Measurements from ENCODE around the gene PLTP. TPM values are rescaled to one million over a fixed set of nuclear protein-coding genes. Genes with fewer than 3 reads are reported as not detected.
A peak's percentile ranks its signal among the peaks of the same experiment; 100 is the strongest.

The PLTP gene
- total and polyA plus RNA-seq, 4 donors = 26.9 to 125 (median 80.7) TPM

DNA sequence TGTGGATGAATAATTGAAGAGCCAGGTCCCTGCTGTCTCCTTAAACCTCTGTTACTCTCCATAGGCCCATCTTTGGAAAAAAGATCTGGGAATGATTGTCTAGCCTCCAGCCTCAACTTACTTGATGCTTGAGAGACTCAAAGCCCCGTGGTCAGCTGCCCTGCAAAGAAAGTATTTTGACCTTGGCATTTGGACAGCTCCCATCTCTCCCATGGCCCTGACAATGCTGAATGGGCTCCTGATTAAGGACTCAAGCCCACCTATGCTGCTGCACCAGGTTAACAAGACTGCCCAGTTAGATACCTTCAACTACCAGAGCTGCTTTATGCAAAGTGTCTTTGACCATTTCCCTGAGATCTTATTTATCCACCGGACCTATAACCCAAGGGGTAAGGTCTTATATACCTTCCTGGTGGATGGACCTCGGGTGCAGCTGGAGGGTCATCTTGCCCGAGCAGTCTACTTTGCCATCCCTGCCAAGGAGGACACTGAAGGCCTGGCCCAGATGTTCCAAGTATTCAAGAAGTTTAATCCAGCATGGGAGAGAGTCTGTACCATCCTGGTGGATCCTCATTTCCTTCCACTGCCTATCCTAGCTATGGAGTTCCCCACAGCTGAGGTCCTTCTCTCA, 29.4 kb downstream of the PLTP start:
- TF ChIP-seq, protein P1, sequence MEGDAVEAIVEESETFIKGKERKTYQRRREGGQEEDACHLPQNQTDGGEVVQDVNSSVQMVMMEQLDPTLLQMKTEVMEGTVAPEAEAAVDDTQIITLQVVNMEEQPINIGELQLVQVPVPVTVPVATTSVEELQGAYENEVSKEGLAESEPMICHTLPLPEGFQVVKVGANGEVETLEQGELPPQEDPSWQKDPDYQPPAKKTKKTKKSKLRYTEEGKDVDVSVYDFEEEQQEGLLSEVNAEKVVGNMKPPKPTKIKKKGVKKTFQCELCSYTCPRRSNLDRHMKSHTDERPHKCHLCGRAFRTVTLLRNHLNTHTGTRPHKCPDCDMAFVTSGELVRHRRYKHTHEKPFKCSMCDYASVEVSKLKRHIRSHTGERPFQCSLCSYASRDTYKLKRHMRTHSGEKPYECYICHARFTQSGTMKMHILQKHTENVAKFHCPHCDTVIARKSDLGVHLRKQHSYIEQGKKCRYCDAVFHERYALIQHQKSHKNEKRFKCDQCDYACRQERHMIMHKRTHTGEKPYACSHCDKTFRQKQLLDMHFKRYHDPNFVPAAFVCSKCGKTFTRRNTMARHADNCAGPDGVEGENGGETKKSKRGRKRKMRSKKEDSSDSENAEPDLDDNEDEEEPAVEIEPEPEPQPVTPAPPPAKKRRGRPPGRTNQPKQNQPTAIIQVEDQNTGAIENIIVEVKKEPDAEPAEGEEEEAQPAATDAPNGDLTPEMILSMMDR (IDR thresholded peaks at IDR 0.05; ENCODE audit: control extremely low read depth, extremely low read depth) = no peak
- peaks cover 16 to 30% (median 16%) of the 10 kb centered on the region in 4 donors for H3K36me3 ChIP-seq (ENCODE audit: control insufficient read depth in 4 of 4, insufficient read depth in 4 of 4, low read length in 4 of 4)
- H3K4me1 ChIP-seq (ENCODE audit: control insufficient read depth in 5 of 5, insufficient read depth in 5 of 5, low read length in 5 of 5) = peaks cover 0 to 6% (median 0%) of the 10 kb centered on the region in 5 donors
- DNase-seq (no peak), ATAC-seq (ENCODE audit: insufficient read depth, low FRiP score) (no peak)
- no peak overlapping the region for H3K4me3 ChIP-seq
- H3K9ac ChIP-seq (ENCODE audit: insufficient read depth in 1 of 2, low read length in 2 of 2) = no peak overlapping the region
- 88 to 91% methylated on average over 4 of the region's 4 CpGs for WGBS, 2 donors
- H3K27me3 ChIP-seq (ENCODE audit: control insufficient read depth in 3 of 3, insufficient read depth in 3 of 3, low read length in 2 of 3) = no peaks in the 10 kb centered on the region
- H3K27ac ChIP-seq (ENCODE audit: low read depth in 1 of 2, low read length in 1 of 2) = no peak overlapping the region
- no peaks in the 10 kb centered on the region for H3K9me3 ChIP-seq (ENCODE audit: control insufficient read depth in 4 of 4, insufficient read depth in 3 of 4, low read length in 3 of 4)

DNA sequence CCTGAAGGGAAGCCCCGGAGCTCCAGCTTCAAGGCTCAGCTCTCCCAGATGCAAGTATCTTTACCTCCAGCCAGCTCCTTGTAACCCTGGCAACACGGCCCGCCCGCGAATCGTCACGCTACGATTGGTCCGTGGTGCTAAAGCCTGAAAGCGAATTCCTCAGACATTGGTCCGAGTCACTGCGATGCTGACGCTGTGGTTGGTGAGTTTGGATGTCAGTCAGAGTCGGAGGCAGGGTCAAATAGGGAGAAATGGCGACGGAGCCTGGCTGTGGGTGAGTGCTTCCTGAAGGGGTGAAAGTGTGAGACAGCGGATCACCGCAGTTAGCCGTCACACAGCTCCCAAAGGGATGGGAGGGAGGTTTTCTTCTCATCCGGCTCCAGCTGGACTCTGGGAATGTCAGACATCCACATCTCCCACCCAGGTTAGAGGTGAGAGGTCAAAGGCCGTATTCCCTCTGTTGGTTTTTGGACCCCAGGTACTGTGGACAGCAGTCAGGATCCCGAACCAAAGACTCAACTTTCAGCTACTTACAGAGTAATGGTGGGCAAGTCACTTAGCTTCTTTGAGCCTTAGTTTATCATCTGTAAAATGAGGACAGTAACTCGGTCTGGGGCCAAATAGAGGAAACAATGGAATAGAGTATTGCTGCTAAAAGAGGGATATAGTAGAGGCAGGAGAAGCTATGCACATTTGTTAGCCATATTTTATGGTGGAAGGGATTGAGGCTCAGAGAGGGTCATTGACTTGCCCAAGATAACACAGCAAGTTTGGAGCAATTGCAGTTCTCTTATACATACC, 30.8 kb downstream of the PLTP start, which contains the start of gene ZSWIM1:
TSS of gene ZSWIM1 (plus strand) at position 240 of the 801 bp plus-strand sequence. CDS start 1,366 bp downstream, outside the sequence.
- 1% methylated on average over 23 of the region's 23 CpGs for whole genome bisulfite sequencing, 2 donors
- DNase-seq (peak; percentile 99 to 100 (median 100)), ATAC-seq (ENCODE audit: insufficient read depth, low FRiP score) (peak; percentile 93)
- Histone ChIP-seq H3K27ac (ENCODE audit: low read depth in 1 of 2, low read length in 1 of 2) (peak within 1 kb of the TSS; percentile 47 to 90), H3K36me3 (ENCODE audit: control insufficient read depth in 4 of 4, insufficient read depth in 4 of 4, low read length in 4 of 4) (peaks cover 16 to 25% (median 23%) of the 10 kb centered on the region in 4 donors), H3K9me3 (ENCODE audit: control insufficient read depth in 4 of 4, insufficient read depth in 3 of 4, low read length in 3 of 4) (no peaks in the 10 kb centered on the region), H3K9ac (ENCODE audit: insufficient read depth in 1 of 2, low read length in 2 of 2) (peak within 1 kb of the TSS; percentile 64 to 99), H3K4me1 (ENCODE audit: control insufficient read depth in 5 of 5, insufficient read depth in 5 of 5, low read length in 5 of 5) (peaks cover 0 to 6% (median 0%) of the 10 kb centered on the region in 5 donors), H3K4me3 (peak within 1 kb of the TSS; percentile 70), H3K27me3 (ENCODE audit: control insufficient read depth in 3 of 3, insufficient read depth in 3 of 3, low read length in 2 of 3) (no peaks in the 10 kb centered on the region)
- TF ChIP-seq, protein P1 (IDR thresholded peaks at IDR 0.05; ENCODE audit: control extremely low read depth, extremely low read depth) = no peak

DNA sequence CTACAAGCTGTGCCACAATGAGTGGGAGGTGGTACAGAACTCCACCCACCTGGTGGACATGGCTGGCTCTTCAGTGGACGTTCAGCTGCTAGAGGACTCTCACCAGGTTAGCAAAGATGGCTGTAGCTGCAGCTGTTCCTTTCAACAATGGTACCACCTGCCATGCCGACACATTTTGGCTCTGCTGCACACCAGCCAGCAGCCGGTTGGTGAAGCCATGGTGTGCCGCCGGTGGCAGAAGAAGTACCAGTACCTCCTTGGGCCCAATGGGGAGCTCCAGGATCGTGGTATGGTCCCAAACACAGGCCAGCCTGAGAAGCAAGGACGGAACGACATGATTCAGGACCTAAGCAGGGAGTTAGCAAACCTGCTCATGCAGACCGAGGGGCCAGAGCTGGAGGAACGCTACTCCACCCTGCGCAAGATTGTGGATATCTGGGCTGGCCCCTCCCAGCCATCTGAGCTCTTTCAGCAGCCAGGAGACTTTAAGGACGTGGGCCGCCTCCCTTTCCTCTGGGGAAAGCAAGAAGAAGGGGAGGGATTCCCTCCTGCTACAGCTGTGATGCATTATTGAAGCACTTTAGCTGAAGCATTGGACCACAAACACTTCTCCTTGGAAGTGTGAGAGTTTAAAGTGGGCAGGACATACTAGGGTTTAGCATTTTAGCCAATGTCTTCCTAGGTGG, 33.7 kb downstream of the PLTP start:
- no peaks in the 10 kb centered on the region for H3K27me3 ChIP-seq (ENCODE audit: control insufficient read depth in 3 of 3, insufficient read depth in 3 of 3, low read length in 2 of 3)
- ATAC-seq (ENCODE audit: insufficient read depth, low FRiP score) (no peak), DNase-seq (no peak)
- H3K9ac ChIP-seq (ENCODE audit: insufficient read depth in 1 of 2, low read length in 2 of 2) = no peak overlapping the region
- H3K4me1 ChIP-seq (ENCODE audit: control insufficient read depth in 5 of 5, insufficient read depth in 5 of 5, low read length in 5 of 5) = peaks cover 0 to 6% (median 0%) of the 10 kb centered on the region in 5 donors
- H3K9me3 ChIP-seq (ENCODE audit: control insufficient read depth in 4 of 4, insufficient read depth in 3 of 4, low read length in 3 of 4) = no peaks in the 10 kb centered on the region
- H3K4me3 ChIP-seq = no peak overlapping the region
- no peak overlapping the region for H3K27ac ChIP-seq (ENCODE audit: low read depth in 1 of 2, low read length in 1 of 2)
- 92 to 93% methylated on average over 13 of the region's 13 CpGs for WGBS, 2 donors
- TF ChIP-seq, protein P1 (IDR thresholded peaks at IDR 0.05; ENCODE audit: control extremely low read depth, extremely low read depth) = no peak
- peaks cover 7 to 18% (median 15%) of the 10 kb centered on the region in 4 donors for H3K36me3 ChIP-seq (ENCODE audit: control insufficient read depth in 4 of 4, insufficient read depth in 4 of 4, low read length in 4 of 4)

Measured in lung (tissue), 12 donors.